Neuronal stem cell (in vitro differentiated cells): Measurements from ENCODE around the gene ADCK2.

Experiments used
- DNase-seq: peaks from one replicate; pipeline ENCODE4 v3.0.0-alpha.2; 2013; ENCODE audit warnings: low spot score
- H2AFZ ChIP-seq: one replicate; pipeline ENCODE4 v1.6.1; 2013; ENCODE audit warnings: mild to moderate bottlenecking, low read length, inconsistent platforms
- H2AK5ac ChIP-seq: 2 replicates; pipeline ENCODE4 v1.6.1; 2013; ENCODE audit warnings: low read depth, mild to moderate bottlenecking, inconsistent platforms, low read length, moderate library complexity, mixed read lengths
- H2BK120ac ChIP-seq: 2 replicates; pipeline ENCODE4 v1.6.1; 2013; ENCODE audit warnings: low read depth, mild to moderate bottlenecking, inconsistent platforms, low read length, moderate library complexity, mixed read lengths
- H2BK12ac ChIP-seq: one replicate; pipeline ENCODE4 v1.6.1; 2013; ENCODE audit warnings: low read length, inconsistent platforms
- H2BK15ac ChIP-seq: 2 replicates; pipeline ENCODE4 v1.6.1; 2013; ENCODE audit warnings: mild to moderate bottlenecking, low read length, inconsistent platforms, mixed read lengths
- H2BK5ac ChIP-seq: one replicate; pipeline ENCODE4 v1.6.1; 2013; ENCODE audit warnings: inconsistent platforms, mild to moderate bottlenecking, low read length, moderate library complexity
- H3K14ac ChIP-seq: one replicate; pipeline ENCODE4 v1.6.1; 2013; ENCODE audit warnings: low read length, inconsistent platforms
- H3K18ac ChIP-seq: 2 replicates; pipeline ENCODE4 v1.6.1; 2013; ENCODE audit warnings: low read length, inconsistent platforms
- H3K23ac ChIP-seq: 2 replicates; pipeline ENCODE4 v1.6.1; 2013; ENCODE audit warnings: low read depth, mild to moderate bottlenecking, mixed read lengths, low read length, inconsistent platforms; ENCODE audit not compliant: poor library complexity
- H3K27ac ChIP-seq: replicated peaks from 3 replicates; pipeline ENCODE4 v1.5.1; 2013; ENCODE audit warnings: low read length, inconsistent platforms
- H3K27me3 ChIP-seq, 3 experiments: 2 replicates each; pipeline ENCODE4 v1.6.1; 2013; ENCODE audit warnings: low read length in 3 of 3, mild to moderate bottlenecking in 2 of 3, inconsistent platforms in 1 of 3, low read depth in 1 of 3, mixed read lengths in 1 of 3, moderate library complexity in 1 of 3; ENCODE audit not compliant: control insufficient read depth in 3 of 3, insufficient read depth in 3 of 3
- H3K36me3 ChIP-seq, 2 donors: replicated peaks in 1 of 2; 2 replicates each; pipeline ENCODE4 v1.6.1; 2013; ENCODE audit warnings: low read length in 2 of 2; ENCODE audit not compliant: control insufficient read depth in 2 of 2, insufficient read depth in 2 of 2
- H3K4ac ChIP-seq: 2 replicates; pipeline ENCODE4 v1.6.1; 2013; ENCODE audit warnings: inconsistent platforms, mild to moderate bottlenecking, low read length, moderate library complexity
- H3K4me1 ChIP-seq, 2 donors: 1 replicate in 1 of 2; 2 replicates in 1 of 2; pipeline ENCODE4 v1.6.1; 2013; ENCODE audit warnings: low read length in 2 of 2, low read depth in 1 of 2; ENCODE audit not compliant: control insufficient read depth in 2 of 2, insufficient read depth in 1 of 2
- H3K4me2 ChIP-seq: one replicate; pipeline ENCODE4 v1.6.1; 2013; ENCODE audit warnings: mild to moderate bottlenecking, low read length, inconsistent platforms; ENCODE audit not compliant: insufficient read depth, poor library complexity, severe bottlenecking
- H3K4me3 ChIP-seq, 2 donors: 2 replicates each; pipeline ENCODE4 v1.5.1; 2013; ENCODE audit warnings: low read length in 2 of 2, mild to moderate bottlenecking in 2 of 2, inconsistent platforms in 1 of 2, moderate library complexity in 1 of 2
- H3K79me1 ChIP-seq: one replicate; pipeline ENCODE4 v1.6.1; 2013; ENCODE audit warnings: low read depth, mild to moderate bottlenecking, inconsistent platforms, low read length, moderate library complexity
- H3K9ac ChIP-seq: one replicate; pipeline ENCODE4 v1.6.1; 2013; ENCODE audit warnings: mild to moderate bottlenecking, low read depth, low read length, inconsistent platforms; ENCODE audit not compliant: poor library complexity
- H3K9me3 ChIP-seq, 2 donors: replicated peaks in 1 of 2; 2 replicates each; pipeline versions ENCODE3 to v1.6.1; 2013; ENCODE audit warnings: low read length in 2 of 2, mild to moderate bottlenecking in 2 of 2, inconsistent platforms in 1 of 2, low read depth in 1 of 2, mixed read lengths in 1 of 2, moderate library complexity in 1 of 2; ENCODE audit not compliant: control insufficient read depth in 2 of 2, insufficient read depth in 1 of 2
- H4K8ac ChIP-seq: one replicate; pipeline ENCODE4 v1.6.1; 2013; ENCODE audit warnings: low read depth, mild to moderate bottlenecking, inconsistent platforms, low read length, moderate library complexity
- H4K91ac ChIP-seq: one replicate; pipeline ENCODE4 v1.6.1; 2013; ENCODE audit warnings: low read length, low read depth, mild to moderate bottlenecking, inconsistent platforms; ENCODE audit not compliant: poor library complexity
- WGBS, 2 donors: extraction: QIAGEN DNeasy Blood & Tissue Kit; methylation state at CpG; one replicate each; pipeline ENCODE4 v1.1.7; 2013; ENCODE audit warnings: missing lambda C conversion rate in 2 of 2, mixed read lengths in 1 of 2; ENCODE audit not compliant: insufficient read length in 2 of 2, insufficient replicate concordance in 1 of 2; ENCODE audit errors: extremely low coverage in 2 of 2; 5-methylcytosine and 5-hydroxymethylcytosine counted together

ADCK2 gene

DNA sequence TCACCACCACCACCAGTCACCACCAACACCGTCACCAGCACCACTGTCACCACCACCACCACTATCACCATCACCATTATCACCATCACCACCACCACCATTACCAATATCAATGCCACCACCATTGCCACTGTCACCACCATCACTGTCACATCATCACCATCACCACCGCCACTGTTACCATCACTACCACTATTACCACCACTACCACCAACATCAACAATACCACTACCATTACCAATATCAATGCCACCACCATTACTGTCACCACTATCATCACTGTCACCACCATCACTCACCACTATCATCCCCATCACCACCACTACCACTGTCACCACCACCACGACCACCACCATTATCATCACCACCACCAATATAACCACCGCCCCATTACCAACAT, 18.1 kb upstream of the ADCK2 start:
- Histone ChIP-seq H2BK5ac (no peak overlapping the region), H3K27me3 (peaks cover 0 to 21% (median 0%) of the 10 kb centered on the region in 3 experiments), H3K4ac (no peak overlapping the region), H4K91ac (no peak overlapping the region), H3K4me1 (peaks cover 0 to 3% of the 10 kb centered on the region in 2 donors), H2BK12ac (no peak overlapping the region), H3K9me3 (no peaks in the 10 kb centered on the region), H3K23ac (no peak overlapping the region), H3K79me1 (no peaks in the 10 kb centered on the region), H3K4me2 (no peak overlapping the region), H2AK5ac (no peak overlapping the region), H3K27ac (no peak overlapping the region), H2BK15ac (no peak overlapping the region), H4K8ac (no peak overlapping the region), H3K4me3 (peak overlapping the region in 1 of 2 donors; percentile 27), H3K36me3 (no peaks in the 10 kb centered on the region), H2AFZ (no peak overlapping the region), H3K14ac (no peak overlapping the region), H3K9ac (no peak overlapping the region), H3K18ac (no peak overlapping the region), H2BK120ac (no peak overlapping the region)
- no peak for DNase-seq
- WGBS, 2 donors: 100% methylated on average over 1 of the region's 4 CpGs; no CpG with 5 or more reads in 1 of the 2 donors

DNA sequence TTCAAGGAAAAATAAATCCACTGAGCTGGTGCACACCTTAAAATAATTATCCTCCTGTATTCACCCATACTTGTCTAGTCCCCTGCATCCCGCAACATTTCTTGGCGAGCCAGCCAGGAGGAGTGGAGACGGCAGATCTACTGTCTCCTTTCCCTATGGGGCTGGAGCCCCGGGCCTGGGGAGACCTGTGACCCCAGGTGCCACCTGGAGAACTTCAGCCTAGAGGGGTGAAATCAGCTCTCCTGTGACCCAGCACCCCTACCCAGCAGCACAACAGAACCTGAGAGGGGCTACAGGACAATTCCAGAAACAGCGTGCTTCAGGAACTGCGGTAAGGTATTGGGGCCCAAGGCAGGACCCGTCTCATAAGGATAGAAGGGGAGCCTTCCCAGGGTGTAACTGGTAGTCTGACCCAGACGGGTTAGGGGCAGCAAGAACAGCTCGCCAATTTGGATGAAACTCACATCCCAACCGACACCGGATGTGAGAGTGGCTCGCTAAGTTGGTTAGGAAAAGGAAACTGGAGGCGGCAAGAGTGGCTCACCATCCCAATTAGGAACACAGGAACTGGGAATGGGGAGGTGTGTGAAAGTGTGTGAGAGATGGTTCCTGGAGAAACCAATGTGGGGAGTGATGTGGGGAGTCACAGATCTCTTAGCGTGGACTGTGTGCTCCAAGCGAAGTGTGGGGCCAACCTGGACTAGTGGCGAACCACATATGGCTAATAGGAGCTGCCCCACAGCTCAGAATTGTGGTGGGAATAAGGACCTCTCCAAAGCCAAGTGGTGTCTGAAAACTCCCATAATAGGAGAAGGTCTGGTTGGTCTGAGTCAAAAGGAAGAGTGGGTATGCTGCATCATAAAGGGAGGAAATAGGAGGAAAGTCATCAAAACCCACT, 17.0 kb upstream of the ADCK2 start:
- H3K27ac ChIP-seq: no peak overlapping the region
- no peak overlapping the region for H3K4me3 ChIP-seq
- H3K14ac ChIP-seq: no peak overlapping the region
- no peak overlapping the region for H3K23ac ChIP-seq
- H2BK15ac ChIP-seq: peak overlapping the region; percentile 56
- no peak overlapping the region for H2BK12ac ChIP-seq
- peaks cover 0 to 27% (median 0%) of the 10 kb centered on the region in 3 experiments for H3K27me3 ChIP-seq
- no peak overlapping the region for H3K9ac ChIP-seq
- H3K9me3 ChIP-seq: no peaks in the 10 kb centered on the region
- H3K4ac ChIP-seq: no peak overlapping the region
- no CpG with 5 or more reads among the region's 16 CpGs for WGBS, 2 donors
- peaks cover 0 to 3% of the 10 kb centered on the region in 2 donors for H3K4me1 ChIP-seq
- H2AFZ ChIP-seq: peak overlapping the region; percentile 70
- no peak for DNase-seq
- H2BK5ac ChIP-seq: no peak overlapping the region
- H4K91ac ChIP-seq: no peak overlapping the region
- H3K79me1 ChIP-seq: no peaks in the 10 kb centered on the region
- H3K18ac ChIP-seq: no peak overlapping the region
- H2AK5ac ChIP-seq: peak overlapping the region; percentile 30
- no peak overlapping the region for H3K4me2 ChIP-seq
- no peak overlapping the region for H4K8ac ChIP-seq
- H3K36me3 ChIP-seq: no peaks in the 10 kb centered on the region
- H2BK120ac ChIP-seq: no peak overlapping the region

DNA sequence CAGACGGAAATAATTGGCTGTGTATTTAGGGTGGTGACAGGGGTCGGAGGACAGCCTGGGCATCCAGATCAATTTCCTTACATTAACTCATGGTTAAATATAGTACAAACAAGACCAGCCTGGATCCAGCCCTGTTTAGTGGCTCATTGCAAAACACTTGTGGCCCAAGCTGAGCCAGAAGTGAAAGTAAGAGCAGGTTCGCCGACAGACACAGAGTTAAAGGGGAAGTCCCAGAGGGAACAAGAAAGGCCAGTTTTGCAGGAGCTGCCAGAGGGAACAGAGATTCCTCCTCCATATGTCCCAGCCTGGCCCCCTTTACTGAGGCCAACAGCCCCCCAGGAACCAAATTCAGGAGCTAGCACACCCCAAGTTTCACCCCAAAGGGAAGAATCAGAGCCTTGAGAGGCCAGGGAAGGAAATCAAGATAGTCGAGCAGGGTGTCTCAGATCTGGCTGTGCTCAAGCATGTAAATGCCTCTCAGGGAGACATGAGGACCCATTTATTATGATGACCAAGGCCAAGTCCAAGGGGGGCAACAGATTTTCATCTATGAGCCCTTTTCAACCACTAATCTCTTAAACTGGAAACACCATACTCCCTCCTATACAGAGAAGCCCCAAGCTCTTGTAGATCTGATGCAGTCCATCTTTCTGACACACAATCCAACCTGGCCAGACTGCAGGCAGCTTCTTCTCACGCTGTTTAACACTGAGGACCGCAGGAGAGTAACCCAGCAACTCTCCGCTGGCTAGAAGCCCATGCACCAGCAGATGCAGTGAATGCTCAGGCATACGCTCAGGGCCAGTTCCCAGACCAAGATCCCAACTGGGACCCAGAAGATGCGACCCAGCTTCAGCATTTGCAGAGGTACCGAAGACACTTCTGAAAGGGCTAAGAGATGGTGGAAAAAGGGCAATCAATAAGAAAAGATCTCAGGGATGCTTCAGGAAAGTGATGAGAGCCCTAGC, 15.9 kb upstream of the ADCK2 start:
- H3K36me3 ChIP-seq: no peaks in the 10 kb centered on the region
- no peak overlapping the region for H3K14ac ChIP-seq
- no CpG with 5 or more reads among the region's 11 CpGs for WGBS, 2 donors
- H2AFZ ChIP-seq: peak overlapping the region; percentile 70
- no peak overlapping the region for H4K8ac ChIP-seq
- H2BK15ac ChIP-seq: no peak overlapping the region
- no peak overlapping the region for H3K4me3 ChIP-seq
- H3K4me1 ChIP-seq: peaks cover 0 to 3% of the 10 kb centered on the region in 2 donors
- no peak overlapping the region for H2BK120ac ChIP-seq
- H4K91ac ChIP-seq: no peak overlapping the region
- peaks cover 0 to 27% (median 0%) of the 10 kb centered on the region in 3 experiments for H3K27me3 ChIP-seq
- no peak for DNase-seq
- no peak overlapping the region for H2BK5ac ChIP-seq
- no peak overlapping the region for H3K9ac ChIP-seq
- no peak overlapping the region for H2BK12ac ChIP-seq
- H3K79me1 ChIP-seq: no peaks in the 10 kb centered on the region
- H2AK5ac ChIP-seq: no peak overlapping the region
- H3K4ac ChIP-seq: no peak overlapping the region
- H3K4me2 ChIP-seq: no peak overlapping the region
- no peak overlapping the region for H3K18ac ChIP-seq
- H3K9me3 ChIP-seq: no peaks in the 10 kb centered on the region
- H3K27ac ChIP-seq: no peak overlapping the region
- no peak overlapping the region for H3K23ac ChIP-seq
